HL-60 (cell line): ENCODE results near the gene KLHL20.

ENCODE experiments used
- CTCF ChIP-seq: IDR thresholded peaks from one replicate; pipeline ENCODE4 v1.5.1; 2011; ENCODE audit warnings: low read length, control low read depth, inconsistent platforms; ENCODE audit not compliant: insufficient read depth
- GABPA ChIP-seq: IDR thresholded peaks from 2 replicates; pipeline ENCODE4 v1.6.1; 2012; ENCODE audit warnings: low read depth
- POLR2AphosphoS5 ChIP-seq: IDR thresholded peaks from 2 replicates; pipeline ENCODE4 v1.6.1; 2012; ENCODE audit warnings: low read depth
- REST ChIP-seq: IDR thresholded peaks from 2 replicates; pipeline ENCODE4 v1.6.1; 2012; ENCODE audit warnings: low read depth; ENCODE audit not compliant: insufficient replicate concordance
- SPI1 ChIP-seq: IDR thresholded peaks from 2 replicates; pipeline ENCODE4 v1.6.1; 2012; ENCODE audit warnings: low read depth, mild to moderate bottlenecking, borderline replicate concordance

- TF ChIP-seq POLR2AphosphoS5, result no peak
- TF ChIP-seq REST, result no peak
- TF ChIP-seq CTCF, result no peak
- no peak for TF ChIP-seq GABPA
- no peak for TF ChIP-seq SPI1
Observed at GRCh38 chr1:173733912-173734311, 19.1 kb downstream of the KLHL20 start.
